Measurements from ENCODE around the gene MAFG.
"Not testable (repeated sequence)": the region's sequence is repeated elsewhere in the genome, so short reads cannot be mapped to it uniquely, and the experiment has no call there.

Gene MAFG

DNA sequence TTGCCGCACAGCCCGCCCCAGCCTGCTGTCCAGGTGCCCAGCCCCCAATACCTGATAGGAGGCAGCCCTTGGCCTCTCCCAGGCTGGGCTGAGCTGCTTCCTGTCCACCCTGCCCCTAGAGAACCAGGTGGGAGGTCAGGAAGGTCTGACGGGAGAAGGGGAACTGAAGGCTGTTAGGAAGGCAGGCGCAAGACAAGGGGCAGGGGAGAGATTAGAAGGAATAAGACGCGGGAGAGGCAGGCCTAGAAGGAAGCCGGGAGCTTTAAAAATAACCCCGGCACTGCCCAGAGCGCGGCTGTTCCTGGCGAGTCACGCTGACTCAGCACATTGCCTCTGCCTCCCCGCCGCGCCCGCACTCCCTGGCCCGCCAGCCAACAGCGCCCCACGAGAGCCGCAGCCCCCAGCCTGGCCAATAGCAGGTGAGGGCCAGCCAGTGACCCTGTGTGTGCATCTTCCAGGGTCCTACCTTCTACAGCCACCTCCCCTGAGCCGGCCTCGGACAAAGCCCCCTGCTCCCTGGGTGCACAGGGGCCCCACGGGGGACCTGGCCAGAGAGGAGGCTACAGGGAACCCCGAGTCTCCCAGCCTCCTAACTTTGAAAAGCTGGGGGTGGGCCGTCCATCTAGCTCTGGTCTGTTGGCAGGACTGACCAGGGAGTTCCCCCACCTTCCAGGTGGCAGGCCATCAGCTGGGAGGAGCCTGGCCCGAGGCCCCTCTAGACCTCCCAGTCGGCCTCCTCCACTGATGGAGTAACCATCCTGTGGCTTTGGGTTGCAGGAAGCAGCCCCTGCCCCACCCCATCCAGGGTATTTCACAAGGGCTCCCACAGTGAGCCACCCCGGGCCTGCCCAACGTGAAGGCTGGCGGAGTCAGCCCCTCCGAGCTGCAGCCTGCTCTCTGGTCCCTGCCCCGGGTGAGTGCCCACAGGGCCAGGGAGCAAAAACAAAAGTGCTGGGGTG, 4.0 kb downstream of the MAFG start:
- DNase-seq: peak in 11 of 14 donors; percentile 4 to 58 (median 31)

DNA sequence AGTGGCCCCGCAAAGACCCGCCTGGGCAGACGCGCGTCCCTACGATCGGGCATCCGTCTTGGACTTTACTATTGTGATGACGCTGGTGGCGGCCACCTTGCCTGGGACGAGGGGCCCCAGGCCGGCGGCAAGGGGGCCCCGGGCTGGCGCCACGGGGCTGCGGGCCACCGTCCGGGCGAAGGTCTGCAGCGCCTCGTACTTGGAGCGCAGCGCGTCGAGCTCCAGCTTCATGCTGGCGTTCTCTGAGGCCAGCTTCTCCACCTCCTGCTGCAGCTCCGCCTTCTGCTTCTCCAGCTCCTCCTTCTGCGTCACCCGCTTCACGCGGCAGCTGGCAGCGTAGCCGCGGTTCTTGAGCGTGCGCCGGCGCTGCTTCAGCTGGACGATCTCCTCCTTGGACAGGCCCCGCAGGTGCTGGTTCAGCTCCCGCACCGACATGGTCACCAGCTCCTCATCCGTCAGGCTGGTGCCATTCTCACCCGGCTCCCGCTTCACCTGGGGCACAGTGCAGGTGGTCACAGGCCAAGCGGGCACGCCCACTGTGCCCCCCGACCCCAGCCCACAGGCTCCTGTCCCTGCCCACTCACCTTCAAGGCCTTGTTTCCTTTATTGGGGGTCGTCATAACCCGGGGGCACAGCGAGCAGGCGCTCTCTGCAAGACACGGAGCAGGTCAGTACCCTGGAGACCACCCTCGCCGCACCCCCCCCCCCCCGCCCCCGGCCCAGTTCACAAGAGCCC, 4.8 kb downstream of the MAFG start:
- DNase-seq: no peak

GRCh38 chr17:81921996-81922565, 5.5 kb downstream of the MAFG start:
- no peak for DNase-seq

GRCh38 chr17:81921537-81921862, 6.0 kb downstream of the MAFG start:
- DNase-seq: no peak

- DNase-seq: no peak
These were observed 6.7 kb downstream of the MAFG start for GRCh38 chr17:81920612-81921536.

DNA sequence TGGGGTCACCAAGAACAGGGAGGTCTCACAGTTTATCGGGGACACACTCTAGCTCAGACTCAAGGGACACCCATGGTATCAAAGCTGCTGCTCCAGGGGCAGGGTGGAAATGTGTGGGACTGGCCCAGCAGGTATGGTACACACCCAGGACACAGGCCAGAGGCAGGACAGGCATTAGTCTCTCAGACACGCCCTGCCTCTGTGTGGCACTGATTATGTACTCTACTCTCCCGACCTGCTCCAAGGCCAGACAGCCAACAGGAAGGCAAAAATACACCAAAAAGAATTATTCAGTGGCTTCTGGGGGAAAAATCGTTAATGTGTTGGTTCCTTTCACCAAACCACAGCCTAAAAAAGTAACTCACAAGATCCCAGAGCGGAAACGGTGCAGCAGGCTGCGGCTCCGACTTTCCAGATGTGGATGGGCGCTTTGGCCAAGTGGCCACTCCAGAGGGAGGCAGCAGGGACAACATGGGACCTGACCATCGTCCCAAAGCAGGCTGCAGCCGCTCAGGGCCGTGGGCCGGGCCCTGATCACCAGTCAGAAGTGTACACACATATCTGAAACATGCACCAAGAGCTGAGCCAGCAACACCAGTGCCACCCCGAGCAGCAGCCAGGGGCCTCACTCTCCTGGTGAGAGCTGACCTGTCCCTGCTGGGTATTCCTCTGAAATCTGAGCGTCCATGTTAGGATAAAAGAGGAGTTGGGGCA, 8.5 kb downstream of the MAFG start:
- DNase-seq: no peak

DNA sequence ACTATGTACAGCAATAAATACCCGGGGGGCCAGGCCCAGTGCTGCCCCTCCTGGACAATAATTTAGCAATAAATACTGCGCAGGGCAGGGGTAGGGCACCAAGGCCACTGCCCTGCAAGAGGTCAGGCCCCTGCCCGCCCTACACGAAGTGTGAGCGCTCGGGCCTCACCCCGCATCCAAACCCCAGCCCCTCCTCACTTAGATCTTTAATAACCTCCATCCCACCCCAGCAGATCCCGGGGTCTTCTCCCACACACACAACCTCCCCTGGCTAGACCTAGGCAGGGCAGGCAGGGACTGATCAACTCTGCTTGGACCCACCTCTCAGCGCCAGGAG, 9.2 kb downstream of the MAFG start:
- DNase-seq: not testable (repeated sequence)

DNA sequence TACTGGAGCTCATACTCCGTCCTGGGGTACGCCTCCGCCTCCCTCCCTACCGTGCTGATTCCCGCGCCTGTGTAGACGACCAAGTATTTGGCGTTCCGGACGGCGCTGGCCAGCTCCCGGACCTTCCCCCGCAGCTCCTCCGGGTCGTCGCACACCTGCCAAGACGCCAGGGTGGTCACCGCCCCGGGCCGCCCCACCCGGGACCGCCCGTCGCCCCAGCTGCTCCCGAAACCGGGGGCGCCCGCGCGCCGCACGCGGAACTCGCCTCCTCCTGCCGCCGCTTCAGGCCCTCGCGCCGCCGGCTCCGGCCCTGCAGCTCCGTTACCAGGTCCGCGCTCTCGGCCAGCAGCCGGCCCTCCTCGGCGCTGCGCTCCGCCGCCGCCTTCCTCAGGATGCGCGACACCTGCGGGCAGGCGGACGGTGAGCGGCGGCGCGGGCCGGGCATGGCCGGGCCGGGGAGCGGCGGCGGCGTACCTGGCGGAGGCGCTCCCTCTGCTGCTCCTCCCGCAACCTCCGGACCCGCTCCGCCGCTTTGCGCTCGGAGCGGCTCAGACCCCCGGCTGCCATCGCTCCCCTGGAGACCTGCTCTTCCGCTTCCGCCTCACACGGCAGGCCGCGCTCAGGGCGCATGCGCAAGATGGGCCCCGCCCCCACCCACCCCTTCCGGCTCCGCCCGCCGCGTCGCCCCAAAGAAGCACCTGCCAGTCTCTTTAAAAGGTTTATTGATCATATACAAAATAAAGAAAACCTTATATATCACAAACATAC, 9.8 kb downstream of the MAFG start, which contains the start of gene SIRT7:
SIRT7 (minus strand) TSS at position 612 of the 768 bp plus-strand sequence; CDS start at position 567, 45 bp downstream.
- DNase-seq: peak in 13 of 14 donors; percentile 25 to 92 (median 80)

- no peak for DNase-seq
These were observed 11.1 kb downstream of the MAFG start for GRCh38 chr17:81916234-81917001.

DNA sequence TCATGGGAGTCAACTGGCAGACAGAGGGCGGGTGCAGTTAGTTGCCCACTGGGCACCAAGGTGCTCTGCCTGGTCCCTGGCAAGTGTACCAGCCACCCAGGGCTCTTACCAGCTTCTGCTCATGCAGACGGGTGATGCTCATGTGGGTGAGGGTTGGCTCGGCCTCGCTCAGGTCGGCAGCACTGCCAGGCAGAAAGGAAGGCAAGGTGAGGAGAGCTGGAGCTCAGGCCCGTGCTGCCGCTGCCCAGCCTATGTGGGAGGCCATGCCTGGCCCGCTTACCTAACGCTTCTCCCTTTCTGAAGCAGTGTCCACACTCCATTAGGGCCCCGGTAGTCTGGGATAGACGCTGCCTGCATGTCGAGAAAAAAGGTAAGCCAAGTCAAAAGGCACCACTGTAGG, 12.2 kb downstream of the MAFG start:
- DNase-seq: no peak

GRCh38 chr17:81914103-81914850, 13.3 kb downstream of the MAFG start:
- no peak for DNase-seq

DNA sequence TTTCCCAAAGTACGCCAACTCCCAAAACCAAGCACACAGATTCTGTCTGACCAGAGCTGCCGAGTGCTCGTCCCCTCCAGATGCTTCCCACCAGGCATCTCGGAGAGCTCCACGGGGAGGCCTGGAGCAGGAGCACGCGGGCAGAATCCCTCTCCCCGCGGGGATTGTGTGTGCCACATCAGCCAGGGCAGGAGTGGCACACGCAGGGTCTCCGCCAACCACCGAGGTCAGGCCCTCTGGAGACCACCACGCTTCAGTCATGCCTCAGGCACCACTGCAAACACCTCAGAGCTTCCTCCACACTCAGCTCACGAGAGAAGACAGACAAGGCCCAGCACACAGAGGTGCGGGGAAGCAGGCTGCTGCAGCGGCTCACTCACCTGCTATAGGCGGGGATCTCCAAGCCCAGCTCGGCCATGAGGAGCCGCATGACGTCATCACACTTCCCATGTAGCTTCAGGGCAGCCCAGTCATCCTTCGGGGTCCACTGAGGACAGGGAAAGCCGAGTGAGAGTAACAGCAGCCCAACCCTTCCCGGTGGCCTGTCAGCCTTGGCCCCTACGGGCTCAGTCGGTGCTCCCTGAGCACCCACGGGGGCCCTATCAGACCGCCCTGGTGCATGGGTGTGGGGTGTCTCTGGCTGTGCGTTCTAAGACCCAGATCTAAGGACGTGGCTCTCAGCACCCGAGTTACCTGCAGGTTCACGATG, 14.0 kb downstream of the MAFG start:
- no peak for DNase-seq

DNA sequence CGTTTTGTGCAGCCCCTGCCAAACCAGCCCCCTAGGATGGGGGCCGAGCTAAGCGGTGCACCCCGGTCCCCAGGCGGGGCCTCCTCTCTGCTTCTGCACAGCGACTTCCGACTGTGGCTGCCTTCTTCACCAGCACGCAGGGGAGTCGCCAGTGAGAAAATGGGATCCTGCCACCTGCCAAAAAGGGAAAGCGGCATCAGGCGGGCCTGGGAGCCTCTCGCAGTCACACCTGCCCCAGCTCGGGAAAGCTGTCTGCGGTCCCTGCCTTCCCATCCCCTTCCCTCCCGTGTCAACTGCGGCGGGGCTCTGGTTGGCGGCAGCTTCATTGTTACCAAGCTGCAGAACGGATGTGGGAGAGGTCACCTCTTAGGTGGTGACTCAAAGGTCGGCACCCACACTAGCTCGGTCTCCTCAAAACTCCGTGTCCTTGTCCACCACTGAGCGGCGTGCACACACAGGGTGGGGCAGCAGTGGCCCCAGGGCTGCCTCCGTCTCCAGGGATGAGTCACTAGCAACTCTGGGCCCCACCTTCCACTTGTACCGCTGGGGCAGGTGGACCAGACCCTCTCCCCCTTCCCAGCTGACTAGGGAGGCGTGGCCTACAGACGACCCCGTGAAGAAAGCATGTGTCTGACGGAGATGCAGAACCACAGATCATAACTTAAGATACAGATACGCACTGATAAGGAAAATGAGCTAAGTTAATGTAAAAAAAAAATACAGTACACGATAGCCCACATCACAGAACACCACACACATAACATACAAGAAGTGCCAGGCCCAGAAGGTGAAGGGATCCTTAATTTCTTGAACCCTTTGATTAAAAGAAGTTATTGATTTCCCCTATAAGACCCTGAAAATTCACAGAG, 14.9 kb downstream of the MAFG start:
- DNase-seq: no peak

DNA sequence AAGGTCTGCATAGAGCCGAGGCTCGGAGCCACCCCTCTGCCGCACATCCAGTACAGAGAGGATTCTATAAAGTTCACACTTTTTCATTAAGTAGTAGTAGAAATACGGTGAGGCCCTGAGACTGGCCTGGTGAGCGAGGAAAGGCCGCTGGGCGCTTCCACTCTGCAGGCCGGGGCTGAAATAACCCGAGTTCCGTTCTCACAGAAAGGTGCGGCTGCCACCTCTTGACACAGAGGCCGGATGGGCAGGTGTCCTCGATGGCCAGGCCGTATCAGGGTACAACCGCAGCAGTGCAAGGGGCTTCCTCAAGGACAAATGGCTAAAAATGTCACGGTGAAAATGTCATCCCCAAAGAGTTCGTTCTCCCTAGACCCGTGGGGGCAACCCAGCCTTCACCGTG, 15.6 kb downstream of the MAFG start:
- no peak for DNase-seq

DNA sequence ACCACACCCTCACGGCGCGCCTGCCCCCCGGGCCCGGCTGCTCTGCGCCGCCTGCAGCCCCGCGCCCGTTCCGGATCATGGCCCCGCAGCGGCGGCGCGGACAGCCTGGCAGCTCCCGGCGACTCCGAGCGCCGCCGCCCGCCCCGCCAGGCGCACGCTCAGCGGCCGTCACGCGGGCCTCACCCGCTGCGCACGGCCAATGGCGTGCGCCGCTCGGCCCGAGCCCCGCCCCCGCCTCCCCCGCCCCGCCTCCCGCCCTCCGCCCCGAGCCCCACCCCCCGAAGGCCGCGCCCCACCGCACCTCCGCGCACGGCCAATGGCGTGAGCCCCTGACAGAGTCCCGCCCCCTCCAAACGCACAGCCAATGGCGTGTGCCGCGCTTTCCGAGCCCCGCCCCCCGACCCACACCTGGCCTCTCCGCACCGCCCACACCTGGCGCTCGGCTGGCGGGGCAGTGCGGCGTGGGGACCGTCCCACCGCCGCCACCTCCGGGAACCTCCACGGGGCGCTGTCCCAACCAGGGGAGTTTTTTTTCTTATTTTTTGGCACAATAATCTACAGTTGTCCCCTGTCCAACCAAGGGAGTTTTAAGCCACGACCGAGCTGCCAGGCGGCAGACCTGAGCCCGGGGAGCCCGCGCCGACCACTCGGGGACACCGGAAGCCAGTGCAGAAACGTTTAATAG, 16.1 kb downstream of the MAFG start, which contains the start of gene PCYT2:
PCYT2 (minus strand) TSS at position 123 of the 685 bp plus-strand sequence; CDS start at position 79, 44 bp downstream.
- peak in 13 of 14 donors; percentile 44 to 93 (median 81) for DNase-seq

DNA sequence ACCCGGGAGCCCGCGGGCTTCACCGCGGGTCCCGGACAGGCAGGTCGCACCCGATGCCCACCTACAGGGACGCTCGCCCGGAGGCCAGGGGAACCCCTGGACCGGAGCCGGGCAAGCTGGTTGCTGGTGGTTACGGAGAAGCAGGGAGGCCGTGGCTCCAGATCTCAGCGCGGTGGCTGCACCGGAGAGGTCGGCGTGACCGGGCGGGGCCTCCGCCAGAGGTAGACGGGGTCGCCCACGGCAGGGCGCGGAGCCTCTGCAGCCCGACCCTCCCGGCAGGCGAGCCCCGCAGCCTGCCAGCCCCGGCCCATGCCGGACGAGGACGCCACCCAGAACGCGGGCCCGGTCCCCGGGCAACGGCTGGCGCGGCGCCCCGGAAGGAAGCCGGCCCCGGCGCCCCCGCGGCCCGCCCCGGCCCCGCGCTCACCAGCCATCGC, 16.7 kb downstream of the MAFG start:
- DNase-seq: peak in 1 of 14 donors; percentile 53

All from C1 segment of cervical spinal cord (tissue), 14 donors.